CD14-positive monocyte (primary cell): ENCODE results near the gene CYP26C1. TPM values are rescaled to one million over a fixed set of nuclear protein-coding genes. Genes with fewer than 3 reads are reported as not detected.

Experiments
- DNase-seq, 3 donors: peaks; one replicate each; pipeline ENCODE4 v3.0.0-alpha.2; 2011 to 2022
- H2AFZ ChIP-seq: 2 replicates; pipeline ENCODE4 v1.6.0; 2012; ENCODE audit warnings: mild to moderate bottlenecking, low read depth, low read length, inconsistent platforms; ENCODE audit not compliant: insufficient read depth, poor library complexity, severe bottlenecking
- H3K27ac ChIP-seq, 2 donors: 1 replicate in 1 of 2; 2 replicates in 1 of 2; pipeline ENCODE4 v1.5.1; 2012 to 2013; ENCODE audit warnings: low read length in 2 of 2, control low read depth in 1 of 2, inconsistent platforms in 1 of 2, low read depth in 1 of 2, mild to moderate bottlenecking in 1 of 2
- H3K27me3 ChIP-seq, 2 donors: one replicate each; pipeline versions ENCODE4 v1.6.0 to v1.6.1; 2011 to 2013; ENCODE audit warnings: low read length in 2 of 2; ENCODE audit not compliant: control insufficient read depth in 2 of 2, insufficient read depth in 2 of 2
- H3K36me3 ChIP-seq, 2 donors: replicated peaks in 1 of 2; 1 replicate in 1 of 2; 2 replicates in 1 of 2; pipeline versions ENCODE4 v1.5.1 to v1.6.1; 2012 to 2013; ENCODE audit warnings: low read length in 2 of 2, control low read depth in 1 of 2, inconsistent platforms in 1 of 2, mild to moderate bottlenecking in 1 of 2; ENCODE audit not compliant: insufficient read depth in 2 of 2, control insufficient read depth in 1 of 2
- H3K4me1 ChIP-seq, 2 donors: 1 replicate in 1 of 2; 2 replicates in 1 of 2; pipeline versions ENCODE4 v1.5.1 to v1.6.1; 2012 to 2013; ENCODE audit warnings: low read length in 2 of 2, control low read depth in 1 of 2, inconsistent platforms in 1 of 2, mild to moderate bottlenecking in 1 of 2, moderate library complexity in 1 of 2; ENCODE audit not compliant: insufficient read depth in 2 of 2, control insufficient read depth in 1 of 2
- H3K4me2 ChIP-seq: replicated peaks from 2 replicates; pipeline ENCODE3; 2012; ENCODE audit warnings: low read length, moderate library complexity, mild to moderate bottlenecking; ENCODE audit not compliant: poor library complexity, severe bottlenecking; ENCODE audit errors: extremely low read depth
- H3K4me3 ChIP-seq, 3 experiments: fragments of 200-600 bp in 1 of 3; sonication (generic) in 1 of 3; replicated peaks in 1 of 3; 1 replicate in 2 of 3; 2 replicates in 1 of 3; pipeline ENCODE4 v1.5.1; 2011 to 2013; ENCODE audit warnings: low read length in 3 of 3, mild to moderate bottlenecking in 3 of 3, control low read depth in 2 of 3, low read depth in 2 of 3, inconsistent platforms in 1 of 3, moderate library complexity in 1 of 3
- H3K79me2 ChIP-seq: 2 replicates; pipeline ENCODE4 v1.6.0; 2012; ENCODE audit warnings: mild to moderate bottlenecking, control low read depth, inconsistent platforms, low read length, moderate library complexity; ENCODE audit not compliant: insufficient read depth
- H3K9ac ChIP-seq: 2 replicates; pipeline ENCODE4 v1.6.0; 2017; ENCODE audit warnings: low read length, mild to moderate bottlenecking; ENCODE audit not compliant: insufficient read depth, poor library complexity, severe bottlenecking
- H3K9me3 ChIP-seq, 2 donors: replicated peaks in 1 of 2; 1 replicate in 1 of 2; 2 replicates in 1 of 2; pipeline versions ENCODE4 v1.5.1 to v1.6.1; 2012 to 2013; ENCODE audit warnings: low read length in 2 of 2, control low read depth in 1 of 2; ENCODE audit not compliant: control insufficient read depth in 1 of 2, insufficient read depth in 1 of 2
- H4K20me1 ChIP-seq: 2 replicates; pipeline ENCODE4 v1.6.0; 2012; ENCODE audit warnings: mild to moderate bottlenecking, low read length, control low read depth, moderate library complexity; ENCODE audit not compliant: insufficient read depth
- H3K27ac Mint-ChIP-seq, 7 donors: one replicate each; pipeline ENCODE4 v1.8.0; 2020; ENCODE audit warnings: mild to moderate bottlenecking in 7 of 7, mixed read lengths in 7 of 7, moderate library complexity in 6 of 7, inconsistent platforms in 2 of 7
- H3K27me3 Mint-ChIP-seq, 3 donors: one replicate each; pipeline ENCODE4 v1.8.0; 2021 to 2022; ENCODE audit warnings: low read depth in 3 of 3, mild to moderate bottlenecking in 3 of 3, mixed read lengths in 3 of 3, moderate library complexity in 3 of 3, inconsistent platforms in 1 of 3
- H3K36me3 Mint-ChIP-seq, 2 donors: one replicate each; pipeline ENCODE4 v1.8.0; 2020; ENCODE audit warnings: mixed read lengths in 2 of 2, inconsistent platforms in 1 of 2, mild to moderate bottlenecking in 1 of 2
- H3K4me1 Mint-ChIP-seq: one replicate; pipeline ENCODE4 v1.8.0; 2020; ENCODE audit warnings: mild to moderate bottlenecking, mixed read lengths
- H3K4me3 Mint-ChIP-seq, 2 donors: one replicate each; pipeline ENCODE4 v1.8.0; 2020; ENCODE audit warnings: mild to moderate bottlenecking in 2 of 2, mixed read lengths in 2 of 2, moderate library complexity in 1 of 2
- H3K9me3 Mint-ChIP-seq, 7 donors: one replicate each; pipeline ENCODE4 v1.8.0; 2020 to 2022; ENCODE audit warnings: mixed read lengths in 7 of 7, mild to moderate bottlenecking in 6 of 7, moderate library complexity in 6 of 7, inconsistent platforms in 2 of 7
- WGBS: methylation state at CpG from one replicate; pipeline ENCODE4 v1.1.5; 2013; ENCODE audit warnings: missing lambda C conversion rate; ENCODE audit not compliant: insufficient coverage; 5-methylcytosine and 5-hydroxymethylcytosine counted together
- intact Hi-C, 2 donors: fragments of 100-400 bp; cut with micrococcal nuclease; formaldehyde crosslinking; loops; one replicate each; pipeline versions ENCODE4 v1.15.0 to v1.15.1; 2023
- polyA plus RNA-seq, 3 donors: library from polyadenylated mRNA; depleted of rRNA in 1 of 3; unstranded in 2 of 3; stranded (reverse) in 1 of 3; fragments of 300-500 nt in 2 of 3; fragments of >200 nt in 1 of 3; fragmentation: Illumina TruSeq in 2 of 3; gene quantifications; 1 replicate in 2 of 3; 2 replicates in 1 of 3; pipeline ENCODE4 v1.2.3, GENCODE V29; 2012 to 2021
- TF ChIP-seq, protein P1 (sequence below): fragments of 200-600 bp; IDR thresholded peaks from one replicate; pipeline ENCODE4 v1.8.0; 2022; ENCODE audit warnings: antibody characterized with exemption, mild to moderate bottlenecking

Gene CYP26C1
- polyA plus RNA-seq, 3 donors = not detected

DNA sequence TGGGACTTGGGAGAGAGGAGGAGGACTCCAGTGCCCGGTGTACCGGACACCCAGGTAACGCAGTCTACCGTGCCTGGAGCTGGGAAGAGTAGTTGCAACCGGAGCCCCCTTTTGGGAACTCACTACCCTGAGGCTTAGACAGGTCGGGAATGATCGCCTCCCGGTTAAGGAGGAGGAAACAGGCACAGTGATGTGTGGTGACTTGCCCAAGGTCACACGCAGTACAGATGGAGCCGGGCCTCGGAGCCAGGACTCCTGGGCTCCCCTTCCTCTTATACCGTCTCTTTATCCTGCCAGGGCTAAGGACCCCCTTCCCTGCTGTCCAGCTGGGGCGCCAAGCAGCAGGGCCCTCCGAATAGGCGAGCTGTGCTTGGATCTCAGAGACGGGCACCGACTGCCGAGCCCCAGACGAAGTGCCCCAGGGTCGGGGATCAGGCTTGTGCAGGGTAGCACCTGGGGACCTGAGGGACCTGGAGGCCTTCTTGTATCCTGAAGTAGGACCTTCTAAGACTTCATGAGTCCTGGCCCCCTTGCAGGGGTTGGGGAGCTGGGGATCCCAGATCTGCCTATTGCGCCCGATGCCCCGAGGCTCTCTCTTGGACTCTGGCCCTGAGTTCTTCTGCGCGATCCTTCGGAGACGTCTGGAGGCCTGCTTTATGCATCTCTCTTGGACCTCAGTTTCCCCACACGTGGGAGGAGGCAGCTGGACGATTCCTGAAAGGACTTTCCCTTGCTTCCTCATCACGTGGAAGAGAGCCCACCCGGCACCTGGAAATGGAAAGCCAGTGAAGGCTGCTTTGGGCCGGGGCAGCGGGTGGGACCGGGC, 12.3 kb downstream of the CYP26C1 start:
- H3K4me3 ChIP-seq = no peak overlapping the region
- peaks cover 23 to 35% of the 10 kb centered on the region in 2 donors for H3K4me1 ChIP-seq
- H3K79me2 ChIP-seq = no peaks in the 10 kb centered on the region
- H3K9ac ChIP-seq = no peak overlapping the region
- no peak for DNase-seq
- no peaks in the 10 kb centered on the region for H4K20me1 ChIP-seq
- Mint-ChIP-seq H3K27ac (no peak overlapping the region), H3K9me3 (peaks cover 0 to 11% (median 4%) of the 10 kb centered on the region in 7 donors), H3K4me1 (peaks cover 31% of the 10 kb centered on the region), H3K4me3 (peak overlapping the region in 1 of 2 donors; percentile 87), H3K27me3 (peaks cover 87 to 98% (median 97%) of the 10 kb centered on the region in 3 donors), H3K36me3 (peaks cover 5 to 14% of the 10 kb centered on the region in 2 donors)
- H3K4me2 ChIP-seq = peak overlapping the region; percentile 60
- H2AFZ ChIP-seq = no peak overlapping the region
- no peaks in the 10 kb centered on the region for H3K36me3 ChIP-seq
- intact Hi-C loops = no loop called here
- H3K9me3 ChIP-seq = peaks cover 5 to 55% of the 10 kb centered on the region in 2 donors
- no peak overlapping the region for H3K27ac ChIP-seq
- 2% methylated on average over 33 of the region's 34 CpGs for WGBS
- H3K27me3 ChIP-seq = peaks cover 76 to 97% of the 10 kb centered on the region in 2 donors
- TF ChIP-seq, protein P1, sequence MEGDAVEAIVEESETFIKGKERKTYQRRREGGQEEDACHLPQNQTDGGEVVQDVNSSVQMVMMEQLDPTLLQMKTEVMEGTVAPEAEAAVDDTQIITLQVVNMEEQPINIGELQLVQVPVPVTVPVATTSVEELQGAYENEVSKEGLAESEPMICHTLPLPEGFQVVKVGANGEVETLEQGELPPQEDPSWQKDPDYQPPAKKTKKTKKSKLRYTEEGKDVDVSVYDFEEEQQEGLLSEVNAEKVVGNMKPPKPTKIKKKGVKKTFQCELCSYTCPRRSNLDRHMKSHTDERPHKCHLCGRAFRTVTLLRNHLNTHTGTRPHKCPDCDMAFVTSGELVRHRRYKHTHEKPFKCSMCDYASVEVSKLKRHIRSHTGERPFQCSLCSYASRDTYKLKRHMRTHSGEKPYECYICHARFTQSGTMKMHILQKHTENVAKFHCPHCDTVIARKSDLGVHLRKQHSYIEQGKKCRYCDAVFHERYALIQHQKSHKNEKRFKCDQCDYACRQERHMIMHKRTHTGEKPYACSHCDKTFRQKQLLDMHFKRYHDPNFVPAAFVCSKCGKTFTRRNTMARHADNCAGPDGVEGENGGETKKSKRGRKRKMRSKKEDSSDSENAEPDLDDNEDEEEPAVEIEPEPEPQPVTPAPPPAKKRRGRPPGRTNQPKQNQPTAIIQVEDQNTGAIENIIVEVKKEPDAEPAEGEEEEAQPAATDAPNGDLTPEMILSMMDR = no peak

DNA sequence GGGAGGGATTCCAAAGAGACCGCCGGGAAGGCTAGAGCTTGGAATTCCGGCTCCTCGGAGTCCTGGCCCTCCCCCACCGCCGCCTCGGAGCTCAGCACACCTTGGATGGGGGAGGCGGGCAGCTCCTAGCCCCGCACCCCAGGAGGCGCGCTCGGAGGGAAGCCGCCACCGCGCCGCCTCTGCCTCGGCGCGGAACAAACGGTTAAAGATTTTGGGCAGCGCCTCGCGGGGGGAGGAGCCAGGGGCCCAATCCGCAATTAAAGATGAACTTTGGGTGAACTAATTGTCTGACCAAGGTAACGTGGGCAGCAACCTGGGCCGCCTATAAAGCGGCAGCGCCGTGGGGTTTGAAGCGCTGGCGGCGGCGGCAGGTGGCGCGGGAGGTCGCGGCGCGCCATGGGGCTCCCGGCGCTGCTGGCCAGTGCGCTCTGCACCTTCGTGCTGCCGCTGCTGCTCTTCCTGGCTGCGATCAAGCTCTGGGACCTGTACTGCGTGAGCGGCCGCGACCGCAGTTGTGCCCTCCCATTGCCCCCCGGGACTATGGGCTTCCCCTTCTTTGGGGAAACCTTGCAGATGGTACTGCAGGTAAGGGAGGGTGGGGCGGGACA, 13.0 kb downstream of the CYP26C1 start, which contains the start of gene CYP26A1:
Gene CYP26A1, plus strand, starts transcription at position 355 of the 608 bp plus-strand sequence. Its CDS starts 42 bp downstream, at position 397.
- H3K36me3 ChIP-seq = no peaks in the 10 kb centered on the region
- peaks cover 75 to 95% of the 10 kb centered on the region in 2 donors for H3K27me3 ChIP-seq
- H2AFZ ChIP-seq = peak within 1 kb of the TSS; percentile 35
- peaks cover 5 to 12% of the 10 kb centered on the region in 2 donors for H3K36me3 Mint-ChIP-seq
- peaks cover 5 to 55% of the 10 kb centered on the region in 2 donors for H3K9me3 ChIP-seq
- H3K79me2 ChIP-seq = no peaks in the 10 kb centered on the region
- H3K9me3 Mint-ChIP-seq = peaks cover 0 to 9% (median 4%) of the 10 kb centered on the region in 7 donors
- no peaks in the 10 kb centered on the region for H4K20me1 ChIP-seq
- H3K4me3 Mint-ChIP-seq = peak within 1 kb of the TSS; percentile 58 to 87
- peaks cover 23 to 35% of the 10 kb centered on the region in 2 donors for H3K4me1 ChIP-seq
- peak within 1 kb of the TSS in 1 of 7 donors; percentile 21 for H3K27ac Mint-ChIP-seq
- peaks cover 80 to 96% (median 93%) of the 10 kb centered on the region in 3 donors for H3K27me3 Mint-ChIP-seq
- WGBS = under 1% methylated on average over 47 of the region's 52 CpGs
- no peak within 1 kb of the TSS for H3K27ac ChIP-seq
- peak within 1 kb of the TSS in 1 of 3 experiments; percentile 11 for H3K4me3 ChIP-seq
- peak within 1 kb of the TSS; percentile 60 for H3K4me2 ChIP-seq
- no peak within 1 kb of the TSS for H3K9ac ChIP-seq
- intact Hi-C loops = no loop called here
- no peak for DNase-seq
- TF ChIP-seq, protein P1 = no peak
- peaks cover 28% of the 10 kb centered on the region for H3K4me1 Mint-ChIP-seq
